GM12865 (cell line): Measurements from ENCODE around the gene INPP4B.

Source experiments
- DNase-seq: peaks from one replicate; pipeline ENCODE4 v3.0.0; 2010; ENCODE audit warnings: low read depth
- H3K4me3 ChIP-seq: 2 replicates; pipeline ENCODE4 v1.5.1; 2011; ENCODE audit warnings: mild to moderate bottlenecking, low read depth, low read length, control low read depth
- TF ChIP-seq, protein P1 (sequence below): IDR thresholded peaks from 2 replicates; pipeline ENCODE4 v1.5.1; 2011; ENCODE audit warnings: low read length, control low read depth, low read depth, inconsistent platforms; ENCODE audit not compliant: insufficient read depth; ENCODE audit errors: missing control alignments

INPP4B gene

DNA sequence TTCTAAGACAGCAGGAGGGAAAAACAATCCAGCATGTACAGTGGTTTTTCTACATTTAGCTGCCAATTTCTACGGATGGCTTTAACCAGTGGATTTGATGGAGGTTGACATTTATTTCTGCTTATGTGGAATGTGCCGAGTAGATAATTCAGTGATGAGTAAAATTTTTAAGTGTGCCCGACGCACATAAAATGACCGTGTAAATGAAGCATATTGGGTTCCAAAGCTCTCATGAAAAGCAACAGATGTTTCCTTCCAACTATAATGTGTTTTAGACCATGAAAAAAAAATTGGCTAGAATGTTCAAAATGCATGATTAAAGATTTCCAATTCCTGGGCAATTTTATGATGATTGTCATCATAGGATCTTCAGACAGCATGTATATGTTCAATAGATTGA, 14.1 kb downstream of the INPP4B start:
- no peak overlapping the region for H3K4me3 ChIP-seq
- TF ChIP-seq, protein P1, sequence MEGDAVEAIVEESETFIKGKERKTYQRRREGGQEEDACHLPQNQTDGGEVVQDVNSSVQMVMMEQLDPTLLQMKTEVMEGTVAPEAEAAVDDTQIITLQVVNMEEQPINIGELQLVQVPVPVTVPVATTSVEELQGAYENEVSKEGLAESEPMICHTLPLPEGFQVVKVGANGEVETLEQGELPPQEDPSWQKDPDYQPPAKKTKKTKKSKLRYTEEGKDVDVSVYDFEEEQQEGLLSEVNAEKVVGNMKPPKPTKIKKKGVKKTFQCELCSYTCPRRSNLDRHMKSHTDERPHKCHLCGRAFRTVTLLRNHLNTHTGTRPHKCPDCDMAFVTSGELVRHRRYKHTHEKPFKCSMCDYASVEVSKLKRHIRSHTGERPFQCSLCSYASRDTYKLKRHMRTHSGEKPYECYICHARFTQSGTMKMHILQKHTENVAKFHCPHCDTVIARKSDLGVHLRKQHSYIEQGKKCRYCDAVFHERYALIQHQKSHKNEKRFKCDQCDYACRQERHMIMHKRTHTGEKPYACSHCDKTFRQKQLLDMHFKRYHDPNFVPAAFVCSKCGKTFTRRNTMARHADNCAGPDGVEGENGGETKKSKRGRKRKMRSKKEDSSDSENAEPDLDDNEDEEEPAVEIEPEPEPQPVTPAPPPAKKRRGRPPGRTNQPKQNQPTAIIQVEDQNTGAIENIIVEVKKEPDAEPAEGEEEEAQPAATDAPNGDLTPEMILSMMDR: no peak
- no peak for DNase-seq

DNA sequence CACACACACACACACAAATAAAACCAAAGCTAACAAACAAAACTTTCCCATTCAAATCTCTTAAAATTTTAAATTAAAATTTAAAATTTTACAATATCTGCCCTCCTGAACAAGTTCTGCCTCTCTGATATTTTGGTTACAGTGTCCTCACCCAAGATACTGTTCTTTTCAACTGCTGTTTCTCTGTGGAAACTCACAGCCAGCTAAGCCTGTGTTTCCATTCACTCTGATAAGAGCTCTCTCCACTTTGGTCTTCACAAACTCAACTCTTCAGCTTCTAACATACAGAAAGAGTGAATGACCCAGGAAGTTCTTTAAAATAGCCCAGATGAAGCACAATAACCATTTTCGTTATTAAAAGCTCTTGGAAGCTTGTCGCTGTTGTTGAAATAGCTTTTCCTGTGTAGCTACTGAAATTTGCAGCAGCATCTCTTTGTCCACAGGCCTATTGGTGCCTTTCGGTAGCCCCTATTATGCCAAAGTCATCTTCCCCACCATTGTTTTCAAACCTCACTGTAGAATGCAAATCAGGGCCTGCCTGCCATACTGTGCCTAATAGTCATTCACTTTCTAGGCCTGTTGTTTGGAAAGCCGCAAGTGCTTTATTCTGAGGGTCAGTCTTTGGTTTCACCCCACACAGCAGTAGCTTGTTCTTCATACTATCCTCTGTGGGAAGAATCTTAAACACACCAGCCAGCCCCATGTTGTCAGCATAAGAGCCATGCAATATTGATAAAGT, 19.4 kb downstream of the INPP4B start:
- no peak for DNase-seq
- no peak overlapping the region for H3K4me3 ChIP-seq
- TF ChIP-seq, protein P1: no peak

DNA sequence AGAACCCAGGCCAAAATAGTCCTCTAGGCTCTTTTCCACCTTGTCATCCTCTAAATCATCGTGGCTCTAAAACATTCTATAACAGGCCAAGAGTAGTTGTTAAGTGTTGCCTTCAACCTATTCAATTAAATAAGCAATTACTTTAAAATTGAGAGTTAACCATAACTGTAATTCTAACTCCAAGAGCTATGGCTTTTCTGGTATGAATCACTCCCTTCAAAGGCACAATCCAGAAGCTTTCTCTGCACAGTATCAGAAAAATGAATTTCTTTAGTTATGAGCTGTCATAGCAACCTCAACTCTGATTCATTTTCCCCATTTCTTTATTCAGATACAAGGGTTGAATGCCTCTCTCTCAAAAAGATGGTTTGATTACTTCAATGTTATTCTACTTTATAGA, 21.7 kb downstream of the INPP4B start:
- TF ChIP-seq, protein P1: no peak
- no peak overlapping the region for H3K4me3 ChIP-seq
- DNase-seq: no peak

DNA sequence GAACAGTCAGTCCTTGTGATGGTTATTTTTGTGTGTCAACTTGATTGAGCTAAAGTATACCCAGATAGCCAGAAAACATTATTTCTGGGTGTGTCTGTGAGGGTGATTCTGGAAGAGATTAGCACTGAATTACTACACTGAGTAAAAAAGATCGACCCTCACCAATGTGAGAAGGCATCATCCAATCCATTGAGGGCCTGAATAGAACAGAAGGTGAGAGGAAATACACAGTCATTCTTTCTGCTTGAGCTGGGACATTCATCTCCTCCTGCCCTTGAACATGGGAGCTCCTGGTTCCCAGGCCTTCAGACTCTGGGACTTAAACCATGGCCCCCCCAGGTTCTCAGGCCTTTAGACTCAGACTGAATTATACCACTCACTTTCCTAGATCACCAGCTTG, 22.3 kb downstream of the INPP4B start:
- DNase-seq: no peak
- TF ChIP-seq, protein P1: no peak
- no peak overlapping the region for H3K4me3 ChIP-seq

DNA sequence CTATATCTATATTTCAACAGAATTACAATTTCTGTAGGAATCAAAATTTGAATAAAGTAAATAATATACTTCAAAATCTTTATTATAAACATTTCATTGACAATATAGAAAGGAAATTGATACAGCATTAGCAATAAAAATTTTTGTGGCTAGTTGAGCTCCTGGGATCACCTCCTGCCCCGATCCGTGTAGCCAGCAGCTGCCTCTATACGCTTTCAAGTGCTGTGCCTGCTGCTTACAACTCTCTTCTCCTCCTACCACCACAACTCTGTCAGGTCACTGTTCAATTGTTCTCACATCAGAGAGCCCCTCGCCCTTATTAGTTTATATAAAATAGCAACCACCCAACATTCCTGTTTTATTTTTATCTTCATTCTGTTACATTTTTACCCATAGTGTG, 27.6 kb downstream of the INPP4B start:
- TF ChIP-seq, protein P1: no peak
- no peak for DNase-seq
- no peak overlapping the region for H3K4me3 ChIP-seq

DNA sequence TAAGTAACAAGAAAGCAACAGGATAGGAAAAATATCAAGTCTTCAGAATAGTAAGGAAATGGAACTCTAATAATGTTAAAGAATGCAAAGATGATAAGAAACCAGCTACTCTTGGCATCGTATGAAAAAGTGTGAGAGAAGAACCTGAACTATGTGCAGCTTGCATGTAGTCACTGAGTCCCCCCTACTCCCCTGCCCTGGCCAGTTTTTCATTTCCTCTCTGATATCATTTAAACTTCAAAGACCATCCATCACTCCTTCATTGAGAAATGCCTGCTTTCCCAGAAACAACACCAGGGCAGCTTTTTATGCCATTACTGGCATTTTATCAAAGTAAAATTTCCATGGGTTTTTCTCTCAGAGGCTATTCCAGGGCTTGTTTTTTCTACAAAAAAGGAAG, 28.1 kb downstream of the INPP4B start:
- no peak for DNase-seq

More for the DNA sequence above, 28.1 kb downstream of the INPP4B start:
- H3K4me3 ChIP-seq: no peak overlapping the region
- TF ChIP-seq, protein P1: no peak
